Measurements from ENCODE around the gene ZNF699.

ZNF699 gene

GRCh38 chr19:9283485-9283884 is 26.2 kb downstream of the ZNF699 start:
- DNase-seq: peak in 1 of 2 donors; percentile 14

GRCh38 chr19:9251236-9251635 is 58.4 kb downstream of the ZNF699 start:
- DNase-seq: no peak

DNA sequence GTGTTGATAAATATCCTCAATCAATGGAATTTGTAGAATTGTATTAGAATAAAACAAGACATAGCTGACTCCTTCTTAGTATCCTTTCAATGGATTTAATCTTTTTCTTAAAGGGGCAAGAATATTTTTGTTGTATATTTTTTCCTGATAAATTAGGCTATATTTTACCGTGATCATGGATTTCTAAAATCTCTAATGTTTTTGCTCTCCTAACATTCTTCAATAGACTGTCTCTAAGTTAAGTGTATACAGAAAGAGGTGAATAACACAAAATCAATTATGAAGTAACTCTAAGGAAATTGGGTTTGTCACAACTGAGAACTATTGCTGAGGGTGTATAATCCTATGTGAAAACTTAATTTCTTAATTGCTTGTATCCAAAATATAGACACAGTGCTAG is 59.0 kb downstream of the ZNF699 start, which contains the start of gene OR7E24:
Gene OR7E24, plus strand, starts transcription at position 301 of the 400 bp plus-strand sequence. CDS start 114 bp downstream, outside the sequence.
- no peak for DNase-seq

Data from activated CD4-positive, alpha-beta T cell treated with anti-CD3 and anti-CD28 coated beads for 4 hours (primary cell).